ENCODE data around the gene BOK. TPM values are rescaled to one million over a fixed set of nuclear protein-coding genes. Genes with fewer than 3 reads are reported as not detected.
A peak's percentile ranks its signal among the peaks of the same experiment; 100 is the strongest.

The BOK gene
- total RNA-seq, 1 donor from 2014 or later = not detected

DNA sequence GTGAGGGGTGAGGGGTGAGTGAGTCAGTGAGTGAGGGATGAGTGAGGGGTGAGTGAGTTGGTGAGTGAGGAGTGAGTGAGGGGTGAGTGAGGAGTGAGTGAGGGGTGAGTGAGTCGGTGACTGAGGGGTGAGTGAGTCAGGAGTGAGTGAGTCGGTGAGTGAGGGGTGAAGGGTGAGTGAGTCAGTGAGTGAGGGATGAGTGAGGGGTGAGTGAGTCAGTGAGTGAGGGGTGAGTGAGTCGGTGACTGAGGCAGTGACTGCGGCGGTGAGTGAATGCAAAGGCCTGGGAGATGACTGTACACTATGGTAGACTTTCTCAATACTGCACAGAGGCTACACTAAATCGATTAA lies 61.8 kb downstream of the BOK start:
- peak; percentile 18 for ATAC-seq (ENCODE audit: low read depth)

More for the DNA sequence above, 61.8 kb downstream of the BOK start:
- Mint-ChIP-seq H3K4me1 (peaks cover 24% of the 10 kb centered on the region), H3K27me3 (no peaks in the 10 kb centered on the region), H3K4me3 (no peak overlapping the region), H3K9me3 (peaks cover 5% of the 10 kb centered on the region), H3K36me3 (ENCODE audit: low read depth) (peaks cover 16% of the 10 kb centered on the region), H3K27ac (peak overlapping the region; percentile 50)
- no peak for DNase-seq
- ChIA-PET CTCF (no interaction called here), POLR2A (no interaction called here)
- TF ChIP-seq, protein P1, sequence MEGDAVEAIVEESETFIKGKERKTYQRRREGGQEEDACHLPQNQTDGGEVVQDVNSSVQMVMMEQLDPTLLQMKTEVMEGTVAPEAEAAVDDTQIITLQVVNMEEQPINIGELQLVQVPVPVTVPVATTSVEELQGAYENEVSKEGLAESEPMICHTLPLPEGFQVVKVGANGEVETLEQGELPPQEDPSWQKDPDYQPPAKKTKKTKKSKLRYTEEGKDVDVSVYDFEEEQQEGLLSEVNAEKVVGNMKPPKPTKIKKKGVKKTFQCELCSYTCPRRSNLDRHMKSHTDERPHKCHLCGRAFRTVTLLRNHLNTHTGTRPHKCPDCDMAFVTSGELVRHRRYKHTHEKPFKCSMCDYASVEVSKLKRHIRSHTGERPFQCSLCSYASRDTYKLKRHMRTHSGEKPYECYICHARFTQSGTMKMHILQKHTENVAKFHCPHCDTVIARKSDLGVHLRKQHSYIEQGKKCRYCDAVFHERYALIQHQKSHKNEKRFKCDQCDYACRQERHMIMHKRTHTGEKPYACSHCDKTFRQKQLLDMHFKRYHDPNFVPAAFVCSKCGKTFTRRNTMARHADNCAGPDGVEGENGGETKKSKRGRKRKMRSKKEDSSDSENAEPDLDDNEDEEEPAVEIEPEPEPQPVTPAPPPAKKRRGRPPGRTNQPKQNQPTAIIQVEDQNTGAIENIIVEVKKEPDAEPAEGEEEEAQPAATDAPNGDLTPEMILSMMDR (IDR thresholded peaks at IDR 0.05) = no peak
- intact Hi-C loops (cut with micrococcal nuclease) = no loop called here

Other genes with a start within 250 kb of the BOK start
- 158 and 168 TPM in 2 replicates for gene HDLBP, start 243.1 kb upstream of the BOK start, total RNA-seq
- 238 and 251 TPM in 2 replicates for gene SEPTIN2, start 242.8 kb upstream of the BOK start, total RNA-seq
- gene FARP2, start 202.5 kb upstream of the BOK start, total RNA-seq = 74.7 and 91.2 TPM in 2 replicates
- gene STK25, start 50.2 kb upstream of the BOK start, total RNA-seq = 123 and 151 TPM in 2 replicates
- gene THAP4, start 78.4 kb downstream of the BOK start, total RNA-seq = 23.7 and 26.7 TPM in 2 replicates
- 92.6 and 101 TPM in 2 replicates for gene ATG4B, start 78.9 kb downstream of the BOK start, total RNA-seq
- gene DTYMK, start 128.1 kb downstream of the BOK start, total RNA-seq = 29.2 and 34.7 TPM in 2 replicates
- gene ING5, start 143.3 kb downstream of the BOK start, total RNA-seq = 49.3 and 61.1 TPM in 2 replicates
- 37.7 and 55.4 TPM in 2 replicates for gene D2HGDH, start 175.9 kb downstream of the BOK start, total RNA-seq
- 0.15 TPM in 1 of 2 replicates, not detected in the other for gene GAL3ST2, start 218.1 kb downstream of the BOK start, total RNA-seq